IMR-90 (cell line): ENCODE results near the gene FOXO1. TPM values are rescaled to one million over a fixed set of nuclear protein-coding genes. Genes with fewer than 3 reads are reported as not detected.

Experiments
- ATAC-seq: fragments of 200-7000 bp; cut with Tn5 transposase; 2 replicates; pipeline ENCODE4 v1.9.1; 2020; ENCODE audit warnings: low read depth, mild to moderate bottlenecking, moderate library complexity
- BruUV-seq: library from RNA; stranded (reverse); fragments of 400-500 nt; replicated peaks from 2 replicates; lab custom pipeline; 2021; lab: Mats Ljungman, UMichigan
- CTCF ChIA-PET: fragments of 300-600 bp; formaldehyde crosslinking; extraction: SDS; loops from one replicate; lab custom pipeline; 2021; ENCODE audit warnings: antibody characterized with exemption; lab: Yijun Ruan, JAX
- POLR2A ChIA-PET: fragments of 300-600 bp; sonication (Branson Sonifier 250); formaldehyde crosslinking; loops from one replicate; lab custom pipeline; 2022; ENCODE audit warnings: antibody characterized with exemption; ENCODE audit not compliant: unreplicated experiment; lab: Charles Lee
- DNase-seq: peaks from one replicate; pipeline ENCODE4 v3.0.0; 2013
- H2AFZ ChIP-seq: replicated peaks from 2 replicates; pipeline ENCODE3; 2013; ENCODE audit warnings: low read length, mild to moderate bottlenecking; ENCODE audit not compliant: poor library complexity
- H2AK5ac ChIP-seq: 2 replicates; pipeline ENCODE4 v1.6.1; 2013; ENCODE audit warnings: low read depth, low read length, inconsistent platforms
- H2AK9ac ChIP-seq: replicated peaks from 2 replicates; pipeline ENCODE3; 2013; ENCODE audit warnings: mild to moderate bottlenecking, low read depth, low read length, moderate library complexity; ENCODE audit not compliant: poor library complexity
- H2BK120ac ChIP-seq: 2 replicates; pipeline ENCODE4 v1.6.1; 2013; ENCODE audit warnings: low read depth, low read length, inconsistent platforms
- H2BK15ac ChIP-seq: 3 replicates; pipeline ENCODE4 v1.6.1; 2013; ENCODE audit warnings: low read depth, low read length, inconsistent platforms
- H2BK20ac ChIP-seq: 2 replicates; pipeline ENCODE4 v1.6.1; 2013; ENCODE audit warnings: low read depth, mild to moderate bottlenecking, inconsistent platforms, low read length, moderate library complexity
- H2BK5ac ChIP-seq: 2 replicates; pipeline ENCODE4 v1.6.1; 2013; ENCODE audit warnings: mild to moderate bottlenecking, low read depth, low read length, inconsistent platforms; ENCODE audit not compliant: poor library complexity, severe bottlenecking
- H3K14ac ChIP-seq: replicated peaks from 2 replicates; pipeline ENCODE4 v1.6.1; 2013; ENCODE audit warnings: low read depth, low read length, inconsistent platforms
- H3K18ac ChIP-seq: 2 replicates; pipeline ENCODE4 v1.6.1; 2013; ENCODE audit warnings: low read depth, low read length, control low read depth
- H3K23ac ChIP-seq: 2 replicates; pipeline ENCODE4 v1.6.1; 2013; ENCODE audit warnings: low read depth, low read length, inconsistent platforms
- H3K27ac ChIP-seq: 2 replicates; pipeline ENCODE4 v1.5.1; 2013; ENCODE audit warnings: mild to moderate bottlenecking, control low read depth, low read length; ENCODE audit not compliant: insufficient read depth
- H3K27me3 ChIP-seq: 2 replicates; pipeline ENCODE4 v1.6.1; 2013; ENCODE audit warnings: low read length; ENCODE audit not compliant: control insufficient read depth, insufficient read depth
- H3K36me3 ChIP-seq: 2 replicates; pipeline ENCODE4 v1.6.1; 2013; ENCODE audit warnings: low read length, mixed read lengths; ENCODE audit not compliant: control insufficient read depth, insufficient read depth
- H3K4ac ChIP-seq: 2 replicates; pipeline ENCODE4 v1.6.1; 2013; ENCODE audit warnings: low read depth, low read length, inconsistent platforms
- H3K4me1 ChIP-seq: 2 replicates; pipeline ENCODE4 v1.6.1; 2013; ENCODE audit warnings: low read length, mixed read lengths; ENCODE audit not compliant: control insufficient read depth, insufficient read depth
- H3K4me2 ChIP-seq: 2 replicates; pipeline ENCODE4 v1.6.1; 2013; ENCODE audit warnings: low read depth, mild to moderate bottlenecking, control low read depth, low read length, moderate library complexity
- H3K4me3 ChIP-seq: 2 replicates; pipeline ENCODE4 v1.5.1; 2013; ENCODE audit warnings: low read depth, mild to moderate bottlenecking, control low read depth, low read length, moderate library complexity; ENCODE audit not compliant: insufficient read depth
- H3K56ac ChIP-seq: 2 replicates; pipeline ENCODE4 v1.6.1; 2013; ENCODE audit warnings: low read length, inconsistent platforms; ENCODE audit not compliant: insufficient read depth; ENCODE audit errors: extremely low read depth
- H3K79me1 ChIP-seq, 2 experiments: 2 replicates each; pipeline ENCODE4 v1.6.1; 2013; ENCODE audit warnings: low read length in 2 of 2, inconsistent platforms in 1 of 2, low read depth in 1 of 2
- H3K9ac ChIP-seq: 2 replicates; pipeline ENCODE4 v1.6.1; 2013; ENCODE audit warnings: low read depth, low read length, control low read depth
- H3K9me1 ChIP-seq: 2 replicates; pipeline ENCODE4 v1.6.1; 2013; ENCODE audit warnings: low read length, inconsistent platforms; ENCODE audit not compliant: insufficient read depth
- H3K9me3 ChIP-seq: 2 replicates; pipeline ENCODE4 v1.6.1; 2013; ENCODE audit warnings: low read length; ENCODE audit not compliant: control insufficient read depth, insufficient read depth
- H4K20me1 ChIP-seq: 2 replicates; pipeline ENCODE4 v1.6.1; 2013; ENCODE audit warnings: low read length, inconsistent platforms; ENCODE audit not compliant: insufficient read depth
- H4K5ac ChIP-seq: 2 replicates; pipeline ENCODE4 v1.6.1; 2013; ENCODE audit warnings: mild to moderate bottlenecking, low read depth, low read length, control low read depth
- H4K8ac ChIP-seq, 2 experiments: 2 replicates each; pipeline ENCODE4 v1.6.1; 2013; ENCODE audit warnings: low read depth in 2 of 2, low read length in 2 of 2, control low read depth in 1 of 2, inconsistent platforms in 1 of 2
- H4K91ac ChIP-seq: 2 replicates; pipeline ENCODE4 v1.6.1; 2013; ENCODE audit warnings: low read depth, low read length, inconsistent platforms; ENCODE audit not compliant: insufficient read depth
- MAFK ChIP-seq: IDR thresholded peaks from 2 replicates; pipeline ENCODE4 v1.6.1; 2012; ENCODE audit warnings: low read depth, low read length, improper control_type of control experiment
- RFX5 ChIP-seq: IDR thresholded peaks from 2 replicates; pipeline ENCODE4 v1.8.0; 2012; ENCODE audit warnings: low read depth, mild to moderate bottlenecking, low read length, moderate library complexity
- SMC3 ChIP-seq: fragments of 150-350 bp; IDR thresholded peaks from 2 replicates; pipeline ENCODE4 v1.6.1; 2016; ENCODE audit warnings: low read depth, mild to moderate bottlenecking, antibody characterized with exemption, low read length, moderate library complexity
- dilution Hi-C: fragments of 300-500 bp; cut with HindIII; formaldehyde crosslinking; loops from one replicate; pipeline ENCODE4 v1.14.3; 2018; ENCODE audit warnings: low sequenced_read_pairs; ENCODE audit not compliant: unreplicated experiment
- in situ Hi-C: fragments of 300-500 bp; cut with MboI; formaldehyde crosslinking; loops from 3 replicates; pipeline ENCODE4 v1.14.3; 2019; ENCODE audit warnings: low sequenced_read_pairs, inconsistent platforms, mixed read lengths
- intact Hi-C: fragments of 100-400 bp; cut with micrococcal nuclease; formaldehyde crosslinking; loops from 2 replicates; pipeline ENCODE4 v1.10.0; 2022
- polyA plus RNA-seq, 3 experiments: library from polyadenylated mRNA; depleted of rRNA; stranded (reverse); fragments of >200 nt; gene quantifications; 2 replicates each; pipeline ENCODE4 v1.2.3, GENCODE V29; 2012; ENCODE audit warnings: low replicate concordance in 1 of 3
- total RNA-seq: library from RNA; depleted of rRNA; stranded (reverse); fragments of >200 nt; gene quantifications from 2 replicates; pipeline ENCODE4 v1.2.3, GENCODE V29; 2012

The FOXO1 gene
- total and polyA plus RNA-seq, 2 of the 4 experiments (the other 2 are of a cell fraction): 0.12 to 0.18 TPM

- Histone ChIP-seq H2BK20ac (no peak overlapping the region), H4K20me1 (no peaks in the 10 kb centered on the region), H2AK9ac (no peak overlapping the region), H2BK15ac (no peak overlapping the region), H3K79me1 (no peaks in the 10 kb centered on the region), H3K27ac (no peak overlapping the region), H2BK5ac (no peak overlapping the region), H3K36me3 (no peaks in the 10 kb centered on the region), H4K8ac (no peak overlapping the region), H3K56ac (no peak overlapping the region), H4K91ac (no peak overlapping the region), H3K18ac (no peak overlapping the region), H3K4ac (no peak overlapping the region), H3K9me1 (no peaks in the 10 kb centered on the region), H2AK5ac (no peak overlapping the region), H4K5ac (no peak overlapping the region), H3K23ac (no peak overlapping the region), H2AFZ (no peak overlapping the region), H3K4me1 (no peaks in the 10 kb centered on the region), H2BK120ac (no peak overlapping the region), H3K4me2 (no peak overlapping the region), H3K9me3 (no peaks in the 10 kb centered on the region), H3K4me3 (no peak overlapping the region), H3K27me3 (no peaks in the 10 kb centered on the region; the same call in none of the 2 replicates), H3K14ac (no peak overlapping the region), H3K9ac (no peak overlapping the region)
- no peak for ATAC-seq
- TF ChIP-seq SMC3 (no peak), RFX5 (no peak), MAFK (no peak)
- ChIA-PET CTCF (no interaction called here), POLR2A (no interaction called here)
- no TSS peak for BruUV-seq
- dilution Hi-C loops (no loop called here), in situ Hi-C loops (no loop called here), intact Hi-C loops (no loop called here)
- no peak for DNase-seq
Observed at GRCh38 chr13:40549500-40550094, 116.8 kb downstream of the FOXO1 start.
